ENCODE measurements around the gene ISG20. TPM values are rescaled to one million over a fixed set of nuclear protein-coding genes. Genes with fewer than 3 reads are reported as not detected.
A peak's percentile ranks its signal among the peaks of the same experiment; 100 is the strongest.

ISG20 gene
- total RNA-seq, 1 donor from 2014 or later, result 383 TPM

DNA sequence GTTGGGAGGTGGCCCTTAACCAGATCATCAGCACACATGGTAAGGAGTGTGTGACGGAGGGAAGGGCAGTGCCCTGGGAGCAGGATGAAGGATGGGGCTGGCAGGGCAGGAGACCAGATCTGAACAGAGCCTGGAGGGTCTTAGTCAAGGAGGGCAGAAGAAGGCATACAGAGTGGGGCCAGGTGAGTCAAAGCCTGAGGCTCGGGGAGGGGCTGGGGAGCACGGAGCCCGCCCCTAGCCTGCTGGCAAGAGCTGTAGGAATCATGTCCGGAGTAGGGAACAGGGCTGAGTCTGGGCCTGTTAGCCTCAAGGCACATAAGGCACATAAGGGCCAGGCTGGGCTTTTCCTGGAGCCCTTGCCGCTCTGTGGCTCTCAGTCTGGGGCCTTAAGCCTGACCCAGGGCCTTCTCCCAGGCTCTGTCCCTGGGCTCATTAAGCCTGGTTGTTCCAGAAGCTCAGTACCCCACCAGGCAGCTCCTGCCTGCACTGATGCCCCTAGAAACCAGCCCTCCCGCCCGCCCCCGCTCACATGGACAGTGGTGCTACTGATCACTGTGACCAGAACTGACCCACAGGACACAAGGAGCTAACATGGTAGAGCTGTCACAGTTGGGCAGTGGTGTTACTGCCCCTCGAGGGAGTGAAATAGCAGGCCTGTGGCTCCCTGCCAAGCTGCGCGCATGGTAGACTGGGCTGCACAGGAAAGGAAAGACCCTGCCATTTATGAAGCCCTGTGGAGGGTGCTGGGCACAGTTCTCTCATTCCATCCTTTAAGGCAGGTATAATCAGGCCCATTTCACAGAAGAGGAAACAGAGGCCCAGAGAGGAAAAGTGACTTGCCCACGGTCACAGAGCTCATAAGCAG is 14.6 kb downstream of the ISG20 start:
- DNase-seq (ENCODE audit: low spot score), result no peak

DNA sequence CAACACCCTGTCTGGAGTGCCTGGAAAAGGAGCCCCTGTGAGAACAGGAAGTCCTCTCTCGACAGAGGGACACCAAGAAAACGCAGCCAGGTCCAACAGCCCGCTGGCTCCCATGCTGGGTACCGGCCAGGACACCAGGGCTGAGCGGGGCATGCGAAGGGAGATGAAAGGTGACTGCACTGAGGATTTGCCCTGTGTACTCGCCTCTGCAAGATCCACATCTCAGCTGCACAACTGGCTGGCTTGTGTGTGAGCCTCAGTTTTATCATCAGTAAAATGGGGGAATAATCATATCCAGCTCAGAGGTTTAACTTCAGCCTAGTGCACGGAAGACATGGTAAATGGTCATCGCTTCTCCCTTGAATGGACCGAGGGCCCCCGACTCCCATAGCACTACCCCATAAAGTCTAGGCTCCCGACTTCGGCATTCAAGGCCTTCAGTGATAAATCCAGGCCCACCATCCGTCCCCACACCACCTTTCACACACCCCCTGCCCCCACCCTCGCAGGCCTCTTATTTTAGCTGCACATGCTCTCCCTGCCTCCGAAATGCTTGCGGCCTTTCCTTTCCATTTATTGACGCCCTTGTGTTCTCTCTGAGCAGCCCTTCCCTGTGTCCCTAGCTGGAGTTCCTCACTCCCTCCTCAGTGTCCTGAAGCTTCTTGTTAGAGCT is 15.8 kb downstream of the ISG20 start:
- no peak for DNase-seq (ENCODE audit: low spot score)

DNA sequence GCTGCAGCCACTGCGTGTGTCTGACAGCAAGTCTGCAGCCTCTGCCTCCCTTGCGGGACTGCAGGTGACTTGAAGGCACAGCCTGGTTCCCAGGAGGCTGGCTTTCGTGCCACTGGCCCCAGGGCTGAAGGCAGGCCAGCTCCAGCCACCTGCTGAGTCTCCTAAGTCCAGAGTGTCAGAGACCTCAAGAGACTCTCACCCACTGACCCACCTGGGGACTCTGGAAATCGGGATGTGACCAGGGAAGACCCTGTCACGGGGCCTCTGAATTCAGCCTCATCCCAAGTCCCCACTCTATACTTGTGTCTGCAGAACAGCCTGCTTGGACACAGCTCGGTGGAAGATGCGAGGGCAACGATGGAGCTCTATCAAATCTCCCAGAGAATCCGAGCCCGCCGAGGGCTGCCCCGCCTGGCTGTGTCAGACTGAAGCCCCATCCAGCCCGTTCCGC is 16.3 kb downstream of the ISG20 start:
- DNase-seq (ENCODE audit: low spot score), result no peak

DNA sequence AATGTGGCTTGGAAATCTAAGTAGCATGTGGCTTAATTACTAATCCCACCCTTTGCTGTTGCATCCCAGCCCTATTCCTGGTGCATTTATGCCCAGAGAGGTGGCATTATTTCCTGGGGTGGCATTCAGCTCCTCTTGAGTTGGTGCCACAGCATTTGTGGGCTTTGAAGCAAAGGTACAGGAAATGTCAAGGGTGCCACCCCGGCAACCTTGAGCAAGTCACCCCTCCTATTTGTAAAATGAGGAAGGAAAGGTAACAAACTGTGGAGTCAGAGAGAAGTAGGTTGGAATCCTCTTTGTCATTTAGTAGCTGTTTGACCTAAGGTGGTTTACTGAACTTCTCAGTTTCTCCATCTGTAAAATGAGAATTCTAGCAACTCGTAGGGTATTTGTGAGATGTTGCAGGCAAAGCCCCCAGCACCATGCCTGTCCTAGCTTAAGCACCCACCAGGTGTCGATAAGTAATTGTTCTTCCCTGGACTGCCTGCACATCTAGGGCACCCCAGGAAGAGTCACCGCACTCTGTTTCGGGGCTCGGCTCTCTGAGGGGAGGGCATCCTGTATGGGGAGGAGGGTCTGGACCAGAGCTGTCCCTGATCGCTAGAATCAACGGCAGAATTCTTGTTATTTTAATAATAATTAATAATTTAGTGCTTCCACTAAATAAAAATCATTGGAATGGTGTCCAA is 17.1 kb downstream of the ISG20 start:
- DNase-seq (ENCODE audit: low spot score), result no peak

DNA sequence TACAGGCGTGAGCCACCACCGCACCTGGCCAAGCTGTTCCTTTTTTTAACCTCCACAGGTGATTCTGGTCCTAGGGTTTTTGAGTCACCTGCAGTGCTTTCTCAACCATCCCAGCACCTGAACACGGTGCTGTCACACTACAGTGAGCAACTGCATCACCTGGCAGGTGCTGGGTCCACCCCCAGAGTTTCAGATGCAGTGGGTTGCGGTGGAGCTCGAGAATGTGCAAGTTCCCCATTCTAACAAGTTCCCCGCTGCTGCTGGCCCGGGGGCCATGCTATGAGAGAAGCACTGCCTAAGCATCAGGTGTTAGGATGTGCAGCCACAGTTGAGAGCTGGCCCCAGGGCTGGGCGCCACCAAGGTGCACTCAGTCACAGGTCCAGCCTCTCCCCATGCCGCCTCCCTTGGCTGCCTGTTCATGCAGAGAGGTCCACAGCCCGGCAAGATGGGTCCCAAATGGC is 18.0 kb downstream of the ISG20 start:
- DNase-seq (ENCODE audit: low spot score), result no peak

DNA sequence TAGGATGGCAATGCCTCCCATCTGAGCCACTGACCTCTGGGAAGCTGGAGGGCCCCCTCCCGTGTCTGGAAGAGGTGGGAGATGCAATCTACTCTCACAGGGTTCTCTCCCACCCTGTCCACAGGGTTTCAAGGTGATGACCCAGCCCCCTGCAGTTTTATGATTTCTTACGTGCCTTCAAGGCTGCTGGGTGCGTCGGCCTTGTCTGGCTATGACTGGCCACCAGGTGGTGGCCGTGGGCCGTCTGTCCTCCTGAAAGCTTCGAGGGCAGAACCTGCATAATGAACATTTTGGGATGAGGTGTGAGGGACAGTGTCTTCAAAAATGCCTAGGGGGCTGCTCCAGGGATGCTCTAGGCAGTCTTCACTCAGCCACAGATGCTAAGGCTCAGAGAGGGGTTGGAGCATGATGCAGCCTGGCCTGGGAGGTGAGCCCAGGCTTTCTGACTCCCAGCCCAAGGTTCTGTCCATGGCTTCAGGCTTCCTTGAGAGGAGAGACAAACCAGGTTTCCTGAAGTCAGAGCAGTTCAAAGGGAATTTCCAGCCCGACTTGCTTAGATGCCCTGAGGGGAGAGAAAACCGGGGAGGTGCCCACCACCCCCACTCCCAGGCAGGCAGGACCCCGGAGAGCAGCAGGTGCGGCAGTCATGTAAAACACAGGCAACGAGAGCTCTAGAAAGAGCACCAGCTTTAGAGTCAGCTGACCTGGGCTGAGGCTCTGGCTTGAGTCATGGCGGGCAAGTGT is 18.7 kb downstream of the ISG20 start:
- DNase-seq (ENCODE audit: low spot score), result no peak

DNA sequence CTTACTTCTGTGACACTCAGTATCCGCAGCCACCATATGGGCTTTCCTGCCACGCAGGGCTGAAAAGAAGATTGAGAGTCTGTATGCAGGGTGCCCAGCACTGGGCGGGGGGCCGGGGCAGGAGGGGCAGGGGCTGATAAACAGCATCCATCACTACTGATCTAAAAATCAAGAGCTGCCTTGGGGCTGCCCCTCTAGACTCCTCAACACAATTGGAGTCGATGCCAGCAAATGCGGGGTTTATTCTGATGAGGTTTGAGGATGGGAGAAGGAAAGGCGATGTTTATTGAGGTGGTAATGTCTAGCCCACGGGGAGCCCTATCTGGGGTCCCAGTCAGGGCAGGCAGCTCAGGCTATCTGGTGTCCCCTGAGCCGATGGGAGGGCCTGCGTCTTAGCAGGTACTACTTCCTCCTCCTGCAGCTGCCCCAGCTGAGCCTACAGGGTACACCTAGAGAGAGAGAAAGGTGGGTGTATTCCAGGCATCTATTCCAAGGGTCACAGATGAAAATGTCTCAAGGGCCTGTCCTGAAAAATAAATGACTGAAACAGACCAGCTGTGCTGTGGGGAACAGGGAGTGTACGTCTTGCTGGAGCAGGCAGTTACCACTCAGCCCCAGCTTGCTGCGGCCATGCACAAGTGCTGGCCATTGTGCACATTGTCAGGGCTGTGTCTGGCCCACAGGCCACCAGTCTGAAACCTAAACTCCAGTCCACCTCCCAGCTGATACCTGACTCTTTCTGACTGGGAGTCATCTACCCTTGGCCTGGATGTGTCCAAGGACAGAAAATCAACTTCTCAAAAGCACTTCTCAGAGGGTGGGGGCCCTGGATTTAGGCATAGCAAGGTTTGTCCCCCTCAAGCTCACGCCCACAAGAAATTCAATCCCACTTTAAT is 19.5 kb downstream of the ISG20 start:
- no peak for DNase-seq (ENCODE audit: low spot score)

DNA sequence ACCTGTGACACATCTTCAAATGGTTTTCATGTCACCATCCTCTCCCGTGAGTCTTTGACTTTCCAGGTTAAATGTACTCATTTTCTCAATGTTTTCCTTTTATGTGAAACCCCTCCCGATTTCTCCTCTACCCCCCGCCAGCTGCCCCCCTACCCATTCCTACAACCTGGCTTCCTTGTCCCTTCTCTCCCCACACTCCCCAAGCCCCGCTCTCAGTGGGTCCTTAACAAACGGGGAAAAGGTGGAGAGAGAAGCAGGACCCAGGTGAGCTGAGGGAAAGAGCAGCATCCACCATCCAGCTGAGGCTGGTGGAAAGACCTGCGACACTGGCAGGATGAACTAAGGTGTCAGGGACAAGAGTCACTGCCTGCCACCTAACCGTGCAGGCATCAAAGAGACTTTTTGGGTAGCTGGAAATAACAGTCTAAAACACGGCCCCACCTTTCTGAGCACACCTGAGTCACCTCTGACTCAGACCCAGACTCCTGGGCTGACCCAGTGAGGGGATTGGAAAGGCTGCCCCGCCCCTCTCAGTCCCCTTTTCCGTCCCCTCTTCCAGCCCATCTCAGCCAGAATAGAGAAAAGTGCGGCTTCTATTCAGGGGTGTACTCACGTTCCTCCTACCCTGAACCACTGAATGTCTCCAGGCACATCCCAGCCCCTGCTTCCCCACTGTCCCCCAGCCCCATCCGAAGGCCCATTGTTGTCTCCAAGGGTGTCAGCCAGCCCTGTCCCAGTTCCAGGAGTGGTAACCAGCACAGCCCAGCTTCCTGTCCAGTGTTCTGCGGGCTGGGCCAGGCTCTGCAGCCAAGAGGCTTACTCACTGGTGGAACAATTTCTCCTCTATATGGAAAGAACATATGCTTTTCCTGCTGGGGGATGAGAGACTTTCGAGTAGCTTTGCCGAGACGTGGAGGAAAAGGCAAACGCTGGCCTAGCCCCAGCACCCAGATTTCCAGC is 20.4 kb downstream of the ISG20 start:
- no peak for DNase-seq (ENCODE audit: low spot score)

DNA sequence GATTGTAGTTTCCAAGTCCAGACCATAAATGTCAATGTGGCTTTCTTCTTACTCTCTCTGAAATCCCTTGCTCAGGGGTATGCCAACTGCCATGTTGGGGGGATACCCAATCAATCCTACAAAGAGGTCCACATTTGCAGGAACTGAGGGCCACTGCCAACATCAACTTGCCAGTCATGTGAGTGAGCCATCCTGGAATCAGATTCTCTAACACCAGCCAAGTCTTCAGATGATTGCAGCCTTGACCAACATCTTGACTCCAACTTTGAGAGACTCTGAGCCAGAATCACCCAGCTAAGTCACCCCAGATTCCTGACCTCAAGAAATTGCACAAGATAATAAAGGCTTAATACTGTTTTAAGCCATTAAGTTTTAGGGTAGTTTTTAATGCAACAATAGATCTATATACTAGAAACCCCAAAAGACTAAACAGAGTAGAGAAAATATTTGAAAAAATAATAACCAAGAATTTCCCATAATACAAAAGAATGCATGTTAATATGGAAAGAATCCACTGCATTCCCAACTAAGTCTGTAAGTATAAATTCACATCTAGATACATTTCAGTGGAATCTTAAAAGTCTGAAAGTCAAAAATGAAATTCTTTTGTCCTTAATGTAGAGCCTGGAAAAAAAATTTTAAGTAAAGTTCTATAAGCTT is 22.4 kb downstream of the ISG20 start:
- DNase-seq (ENCODE audit: low spot score), result no peak

DNA sequence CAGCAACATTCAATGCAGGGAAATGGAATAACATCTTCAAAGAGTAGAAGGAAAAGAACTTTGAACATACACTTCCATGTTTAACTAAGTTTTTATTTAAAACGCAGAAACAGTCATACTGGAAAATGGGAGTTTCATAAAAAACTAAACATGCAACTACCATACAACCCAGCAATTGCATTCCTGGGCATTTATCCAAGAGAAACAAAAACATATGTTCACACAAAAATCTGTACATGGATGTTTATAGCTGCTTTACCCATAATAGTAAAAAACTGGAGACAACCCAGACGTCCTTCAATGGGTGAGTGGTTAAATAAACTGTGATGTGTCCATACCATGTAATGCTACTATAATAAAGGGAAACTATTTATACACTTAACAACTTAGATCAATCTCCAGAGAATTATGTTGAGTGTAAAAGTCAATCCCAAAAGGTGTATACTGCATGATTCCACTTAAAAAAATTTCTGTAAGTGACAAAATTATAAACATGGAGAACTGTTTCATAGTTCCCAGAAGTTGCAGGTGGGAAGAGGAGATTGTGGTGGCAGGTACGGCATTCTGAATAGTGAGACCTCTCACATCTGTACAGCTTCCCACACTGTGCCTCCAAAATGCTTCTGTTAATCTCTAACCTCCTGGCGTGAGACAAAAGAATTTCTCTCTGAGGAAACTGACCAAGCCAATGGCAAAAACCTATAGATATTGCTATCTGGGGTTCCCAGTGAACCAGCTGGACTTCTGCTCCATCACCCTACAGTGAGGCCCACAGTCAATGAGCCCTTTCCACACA is 23.1 kb downstream of the ISG20 start:
- DNase-seq (ENCODE audit: low spot score), result no peak

DNA sequence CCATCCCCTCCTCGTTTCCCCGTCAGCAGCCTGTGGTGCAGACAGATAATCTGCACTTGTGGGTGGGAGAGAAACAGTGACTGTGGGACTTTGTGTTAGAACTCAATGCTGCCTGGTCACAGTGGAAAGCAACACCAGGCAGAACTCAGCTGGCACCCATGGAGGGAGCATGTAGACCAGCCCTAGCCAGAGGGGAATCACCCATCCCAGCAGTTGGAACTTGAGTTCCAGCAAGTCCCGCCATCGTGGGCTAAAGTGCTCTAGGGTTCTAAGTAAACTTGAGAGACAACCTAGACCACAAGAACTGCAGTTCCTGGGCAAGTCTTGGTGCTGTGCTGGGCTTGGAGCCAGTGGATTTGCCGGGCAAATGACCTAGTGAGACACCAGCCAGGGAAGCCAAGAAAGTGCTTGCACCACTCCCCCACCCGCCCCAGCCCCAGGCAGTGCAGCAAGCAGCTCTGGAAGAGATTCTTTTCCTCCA is 24.4 kb downstream of the ISG20 start:
- DNase-seq (ENCODE audit: low spot score), result no peak

DNA sequence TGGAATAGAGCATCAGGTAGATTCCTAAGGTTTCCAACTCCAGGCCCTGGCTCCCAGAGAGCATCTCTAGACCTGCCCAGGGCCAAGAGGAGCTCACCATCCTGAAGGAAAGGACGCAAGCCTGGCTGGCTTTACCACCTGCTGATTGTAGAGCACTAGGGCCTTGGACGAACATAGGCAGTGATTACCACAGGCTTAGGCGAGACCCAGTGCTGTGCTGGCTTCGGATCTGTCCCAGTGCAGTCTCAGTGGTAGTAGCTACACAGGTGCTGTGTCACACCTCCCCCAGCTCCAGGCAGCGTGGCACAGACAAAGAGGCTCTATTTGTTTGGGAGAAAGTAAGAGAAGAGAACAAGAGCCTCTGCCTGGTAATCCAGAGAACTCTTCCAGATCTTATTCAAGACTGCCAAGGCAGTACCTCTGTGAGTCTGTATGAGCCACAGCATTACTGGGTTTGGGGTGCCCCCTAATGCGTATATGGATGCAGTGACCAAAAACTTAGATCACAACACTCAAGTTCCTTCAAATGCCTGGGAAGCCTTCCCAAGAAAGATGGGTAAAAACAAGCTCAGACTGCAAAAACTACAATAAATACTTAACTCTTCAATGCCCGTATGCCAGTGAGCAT is 25.4 kb downstream of the ISG20 start:
- DNase-seq (ENCODE audit: low spot score), result peak; percentile 54

DNA sequence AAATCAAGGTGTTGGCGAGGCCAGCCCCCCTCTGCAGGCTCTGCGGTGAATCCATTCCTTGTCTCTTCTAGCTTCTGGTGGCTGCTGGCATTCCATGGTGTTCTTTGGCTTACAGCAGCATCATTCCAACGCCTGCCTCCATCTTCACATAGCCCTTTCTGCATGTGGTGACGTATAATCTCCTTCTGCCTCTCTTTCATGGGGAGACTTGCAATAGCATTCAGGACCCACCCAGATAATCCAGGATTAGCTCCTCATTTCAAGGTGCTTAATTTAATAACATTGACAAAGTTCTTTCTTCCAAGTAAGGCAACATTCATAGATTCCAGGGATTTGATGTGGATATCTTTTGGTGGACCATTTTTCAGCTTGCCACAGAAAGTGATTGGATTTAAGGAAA is 35.8 kb downstream of the ISG20 start:
- no peak for DNase-seq (ENCODE audit: low spot score)

DNA sequence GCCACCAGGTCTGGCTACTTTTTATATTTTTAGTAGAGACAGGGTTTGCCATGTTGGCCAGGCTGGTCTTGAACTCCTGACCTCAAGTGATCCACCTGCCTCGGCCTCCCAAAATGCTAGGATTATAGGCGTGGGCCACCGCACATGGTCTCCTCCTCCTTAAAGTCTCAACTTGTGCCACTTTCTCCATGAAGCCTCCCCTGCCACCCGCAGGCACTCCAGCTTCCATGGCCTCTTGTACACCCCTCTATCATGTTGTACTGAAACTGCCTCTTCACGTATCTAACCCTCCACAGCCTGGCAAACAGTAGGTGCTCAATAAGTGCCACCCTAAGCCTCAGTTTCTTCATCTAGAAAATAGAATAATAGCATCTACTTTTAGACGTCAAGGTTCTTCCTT is 39.9 kb downstream of the ISG20 start:
- no peak for DNase-seq (ENCODE audit: low spot score)

DNA sequence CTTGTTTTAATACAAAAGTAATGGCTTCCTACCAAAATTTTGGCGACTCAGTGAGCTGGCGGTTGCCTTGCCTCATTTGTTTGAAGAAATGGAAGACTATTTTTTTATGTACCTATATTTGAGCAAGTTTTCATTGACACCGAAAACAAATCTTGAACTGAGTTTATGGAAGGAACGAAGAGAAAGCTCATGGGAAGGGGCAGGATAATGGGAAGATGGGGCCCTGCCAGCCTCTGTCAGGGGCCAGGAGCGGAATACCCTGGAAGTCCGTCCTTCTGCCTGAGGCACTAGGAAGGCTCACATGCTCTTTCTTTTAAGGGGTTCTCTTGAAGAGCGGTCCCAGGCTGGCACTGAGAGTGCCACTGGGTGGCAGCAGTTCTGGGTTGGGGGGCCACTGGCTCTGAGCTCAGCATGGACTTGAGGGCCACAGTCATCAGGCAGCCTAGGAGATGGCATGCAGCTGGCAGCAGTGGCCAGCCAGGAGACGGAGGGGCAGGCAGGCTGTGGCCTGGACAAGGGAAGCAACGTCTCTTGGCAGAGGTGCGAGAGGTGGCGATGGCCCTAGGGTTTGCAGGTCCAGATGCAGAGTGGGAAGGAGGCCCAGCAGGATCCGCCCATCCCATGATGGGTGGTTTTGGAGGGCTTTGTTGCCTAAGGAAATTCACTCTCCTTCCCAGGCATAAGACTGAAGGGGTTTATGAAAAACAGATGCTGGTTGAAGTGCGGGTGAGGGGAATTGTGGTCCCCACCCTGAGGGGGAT is 41.6 kb downstream of the ISG20 start:
- DNase-seq (ENCODE audit: low spot score), result no peak

DNA sequence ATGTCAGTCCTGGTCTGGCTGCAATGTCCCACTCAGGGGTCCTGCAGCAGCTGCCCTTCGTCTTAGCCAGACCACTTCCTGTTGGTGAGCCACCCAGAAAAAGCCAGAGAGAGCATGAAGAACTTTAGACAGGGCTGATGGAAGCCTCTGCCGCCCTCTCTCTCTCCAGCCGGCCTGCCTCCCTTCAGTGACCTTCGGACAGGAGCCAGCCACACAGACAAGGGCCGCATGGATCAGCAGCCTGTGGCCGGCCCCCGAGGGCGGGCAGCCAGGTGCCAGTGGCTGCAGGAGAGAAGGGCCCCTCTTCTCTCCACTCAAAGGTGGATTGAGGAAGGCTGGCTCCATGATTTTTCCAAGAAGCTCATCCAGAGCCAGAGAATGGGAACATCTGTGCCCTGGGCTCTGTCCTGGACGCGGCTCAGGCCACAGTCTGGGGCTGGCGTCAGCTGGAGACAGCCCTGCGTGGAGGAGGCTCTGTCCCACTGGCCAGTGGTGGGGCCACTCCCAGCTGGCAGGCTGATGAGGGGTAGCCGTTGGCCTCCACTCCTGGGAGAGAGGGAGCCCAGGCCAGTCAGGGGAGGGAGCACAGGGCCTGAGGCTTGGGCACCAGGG is 42.9 kb downstream of the ISG20 start:
- DNase-seq (ENCODE audit: low spot score), result no peak

Measured in mucosa of gallbladder (tissue), 1 donor.